Astrocyte of the hippocampus (primary cell): Measurements from ENCODE around the gene LLGL2.

Source experiments
- DNase-seq: peaks from one replicate; pipeline ENCODE4 v3.0.0; 2011; ENCODE audit warnings: low read depth, low spot score

The LLGL2 gene

GRCh38 chr17:75490953-75491649 lies 34.4 kb upstream of the LLGL2 start:
- no peak for DNase-seq

GRCh38 chr17:75491680-75492079 lies 33.8 kb upstream of the LLGL2 start:
- DNase-seq: no peak

- no peak for DNase-seq
Measured at GRCh38 chr17:75492555-75493168, 32.8 kb upstream of the LLGL2 start.

GRCh38 chr17:75493476-75494129 lies 31.9 kb upstream of the LLGL2 start:
- DNase-seq: no peak

GRCh38 chr17:75494326-75494877 lies 31.1 kb upstream of the LLGL2 start:
- no peak for DNase-seq

- no peak for DNase-seq
Measured at GRCh38 chr17:75496005-75496404, 29.5 kb upstream of the LLGL2 start.

GRCh38 chr17:75498039-75498725 lies 27.3 kb upstream of the LLGL2 start:
- DNase-seq: no peak

- DNase-seq: no peak
Measured at GRCh38 chr17:75498726-75499213, 26.7 kb upstream of the LLGL2 start.

GRCh38 chr17:75499313-75500022 lies 26.0 kb upstream of the LLGL2 start:
- no peak for DNase-seq

GRCh38 chr17:75500419-75501216 lies 24.9 kb upstream of the LLGL2 start:
- DNase-seq: no peak

GRCh38 chr17:75501378-75502071 lies 24.0 kb upstream of the LLGL2 start:
- no peak for DNase-seq

GRCh38 chr17:75502072-75502720 lies 23.3 kb upstream of the LLGL2 start:
- DNase-seq: no peak

GRCh38 chr17:75502721-75503329 lies 22.7 kb upstream of the LLGL2 start:
- no peak for DNase-seq

GRCh38 chr17:75503337-75503950 lies 22.1 kb upstream of the LLGL2 start:
- no peak for DNase-seq

GRCh38 chr17:75503976-75504346 lies 21.5 kb upstream of the LLGL2 start:
- DNase-seq: no peak

- no peak for DNase-seq
Measured at GRCh38 chr17:75504347-75505151, 20.9 kb upstream of the LLGL2 start.

GRCh38 chr17:75505152-75505409 lies 20.4 kb upstream of the LLGL2 start:
- DNase-seq: no peak

GRCh38 chr17:75505640-75506039 lies 19.9 kb upstream of the LLGL2 start:
- no peak for DNase-seq
